SHP77 (cell line): ENCODE measurements around the gene CYP11A1.

Source experiments
- DNase-seq, 2 experiments: peaks; one replicate each; lab custom pipeline; 2025; lab: John Stamatoyannopoulos, UW

Gene CYP11A1

GRCh38 chr15:74347757-74348250 is 19.6 kb downstream of the CYP11A1 start:
- no peak for DNase-seq

- DNase-seq = no peak
Observed at GRCh38 chr15:74345051-74345450, 22.4 kb downstream of the CYP11A1 start.

- no peak for DNase-seq
Observed at GRCh38 chr15:74343797-74344127, 23.7 kb downstream of the CYP11A1 start.

- no peak for DNase-seq
Observed at GRCh38 chr15:74343127-74343796, 24.2 kb downstream of the CYP11A1 start.

- no peak for DNase-seq
Observed at GRCh38 chr15:74340150-74340549, 27.3 kb downstream of the CYP11A1 start.

GRCh38 chr15:74339371-74339770 is 28.1 kb downstream of the CYP11A1 start:
- DNase-seq = no peak

GRCh38 chr15:74338676-74339075 is 28.8 kb downstream of the CYP11A1 start:
- no peak for DNase-seq

- no peak for DNase-seq
Observed at GRCh38 chr15:74337607-74338211, 29.7 kb downstream of the CYP11A1 start.

GRCh38 chr15:74337146-74337545 is 30.3 kb downstream of the CYP11A1 start:
- no peak for DNase-seq

GRCh38 chr15:74336061-74337005 is 31.1 kb downstream of the CYP11A1 start:
- no peak for DNase-seq

GRCh38 chr15:74335396-74335795 is 32.0 kb downstream of the CYP11A1 start:
- no peak for DNase-seq

- no peak for DNase-seq
Observed at GRCh38 chr15:74334127-74334526, 33.3 kb downstream of the CYP11A1 start.

- no peak for DNase-seq
Observed at GRCh38 chr15:74333662-74334061, 33.8 kb downstream of the CYP11A1 start.

GRCh38 chr15:74333093-74333492 is 34.4 kb downstream of the CYP11A1 start:
- no peak for DNase-seq

- DNase-seq = no peak
Observed at GRCh38 chr15:74332611-74333010, 34.8 kb downstream of the CYP11A1 start.

GRCh38 chr15:74332011-74332410 is 35.4 kb downstream of the CYP11A1 start:
- DNase-seq = no peak

- DNase-seq = no peak
Observed at GRCh38 chr15:74330861-74331408, 36.5 kb downstream of the CYP11A1 start.

GRCh38 chr15:74328331-74329056 is 39.0 kb downstream of the CYP11A1 start:
- no peak for DNase-seq

- DNase-seq = no peak
Observed at GRCh38 chr15:74327756-74328155, 39.7 kb downstream of the CYP11A1 start.

GRCh38 chr15:74326746-74327145 is 40.7 kb downstream of the CYP11A1 start:
- DNase-seq = no peak

- no peak for DNase-seq
Observed at GRCh38 chr15:74324714-74325113, 42.7 kb downstream of the CYP11A1 start.
